Neural cell (in vitro differentiated cells): ENCODE data around the gene CPT1A.

Experiments
- EP300 ChIP-seq: fragments of 450-650 bp; conservative IDR thresholded peaks from 2 replicates; pipeline ENCODE4 v1.6.1; 2014; ENCODE audit warnings: antibody characterized with exemption, mild to moderate bottlenecking, moderate library complexity; ENCODE audit not compliant: poor library complexity, severe bottlenecking
- EZH2 ChIP-seq: fragments of 200-600, 300-800 bp; shearing (Covaris generic), sonication (generic); IDR thresholded peaks from 2 replicates; pipeline ENCODE4 v1.6.1; 2014; ENCODE audit warnings: antibody characterized with exemption, low read length, borderline replicate concordance, mild to moderate bottlenecking; ENCODE audit not compliant: insufficient read depth, poor library complexity, severe bottlenecking
- POLR2AphosphoS5 ChIP-seq: IDR thresholded peaks from 2 replicates; pipeline ENCODE4 v1.6.1; 2012
- TAF1 ChIP-seq: IDR thresholded peaks from 2 replicates; pipeline ENCODE4 v1.6.1; 2012; ENCODE audit warnings: low read depth
- TF ChIP-seq, protein P1 (sequence below): fragments of 450-650 bp; IDR thresholded peaks from 2 replicates; pipeline ENCODE4 v1.5.1; 2014; ENCODE audit warnings: antibody characterized with exemption, mild to moderate bottlenecking, moderate library complexity; ENCODE audit not compliant: poor library complexity, severe bottlenecking

DNA sequence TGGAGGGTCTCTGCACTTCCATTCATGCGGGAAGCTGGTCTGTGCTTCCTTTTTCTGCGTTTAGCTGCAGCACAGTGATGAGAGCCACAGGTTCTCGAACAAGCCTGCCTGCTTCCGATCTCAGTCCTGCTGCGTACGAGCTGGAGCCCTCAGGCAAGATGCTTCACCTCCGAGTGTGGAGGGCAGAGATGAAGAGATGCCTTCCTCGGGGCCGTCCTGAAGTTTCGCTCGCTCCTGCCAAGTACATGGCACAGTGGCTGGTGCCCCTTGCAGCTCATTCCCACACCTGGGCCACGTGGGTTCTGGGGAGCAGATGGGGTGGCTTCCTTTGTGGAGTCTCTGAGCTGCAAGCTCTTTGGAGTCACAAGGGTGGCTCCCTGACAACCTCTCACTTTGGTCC lies 70.9 kb downstream of the CPT1A start:
- TF ChIP-seq, protein P1, sequence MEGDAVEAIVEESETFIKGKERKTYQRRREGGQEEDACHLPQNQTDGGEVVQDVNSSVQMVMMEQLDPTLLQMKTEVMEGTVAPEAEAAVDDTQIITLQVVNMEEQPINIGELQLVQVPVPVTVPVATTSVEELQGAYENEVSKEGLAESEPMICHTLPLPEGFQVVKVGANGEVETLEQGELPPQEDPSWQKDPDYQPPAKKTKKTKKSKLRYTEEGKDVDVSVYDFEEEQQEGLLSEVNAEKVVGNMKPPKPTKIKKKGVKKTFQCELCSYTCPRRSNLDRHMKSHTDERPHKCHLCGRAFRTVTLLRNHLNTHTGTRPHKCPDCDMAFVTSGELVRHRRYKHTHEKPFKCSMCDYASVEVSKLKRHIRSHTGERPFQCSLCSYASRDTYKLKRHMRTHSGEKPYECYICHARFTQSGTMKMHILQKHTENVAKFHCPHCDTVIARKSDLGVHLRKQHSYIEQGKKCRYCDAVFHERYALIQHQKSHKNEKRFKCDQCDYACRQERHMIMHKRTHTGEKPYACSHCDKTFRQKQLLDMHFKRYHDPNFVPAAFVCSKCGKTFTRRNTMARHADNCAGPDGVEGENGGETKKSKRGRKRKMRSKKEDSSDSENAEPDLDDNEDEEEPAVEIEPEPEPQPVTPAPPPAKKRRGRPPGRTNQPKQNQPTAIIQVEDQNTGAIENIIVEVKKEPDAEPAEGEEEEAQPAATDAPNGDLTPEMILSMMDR, result no peak
- TF ChIP-seq POLR2AphosphoS5 (no peak), EP300 (no peak), EZH2 (no peak), TAF1 (no peak)
